BLaER1 treated with 17β-estradiol and CSF1 and Interleukin-3, amounts not matched to agents 10 nM and 100 nM (cell line): ENCODE data around the gene MAN1A1.
"Not testable (repeated sequence)": the region's sequence is repeated elsewhere in the genome, so short reads cannot be mapped to it uniquely, and the experiment has no call there.

Experiments
- H3K27ac ChIP-seq, 11 experiments: shearing (Covaris generic); formaldehyde crosslinking; 2 replicates each; pipeline ENCODE4 v1.8.1; 2022
- H3K27me3 ChIP-seq, 11 experiments: shearing (Covaris generic); formaldehyde crosslinking; 2 replicates each; pipeline ENCODE4 v1.8.1; 2022
- H3K36me3 ChIP-seq, 11 experiments: shearing (Covaris generic); formaldehyde crosslinking; 2 replicates each; pipeline ENCODE4 v1.8.1; 2022
- H3K4me1 ChIP-seq, 10 experiments: shearing (Covaris generic); formaldehyde crosslinking; 2 replicates each; pipeline ENCODE4 v1.8.1; 2022
- H3K4me2 ChIP-seq, 11 experiments: shearing (Covaris generic); formaldehyde crosslinking; 2 replicates each; pipeline ENCODE4 v1.8.1; 2022
- H3K4me3 ChIP-seq, 10 experiments: shearing (Covaris generic); formaldehyde crosslinking; 2 replicates each; pipeline ENCODE4 v1.8.1; 2022
- H3K9ac ChIP-seq, 11 experiments: shearing (Covaris generic); formaldehyde crosslinking; 2 replicates each; pipeline ENCODE4 v1.8.1; 2022
- H3K9me3 ChIP-seq, 11 experiments: shearing (Covaris generic); formaldehyde crosslinking; replicated peaks in 1 of 11; 2 replicates each; pipeline ENCODE4 v1.8.1; 2022
- H4K20me1 ChIP-seq, 11 experiments: shearing (Covaris generic); formaldehyde crosslinking; 2 replicates each; pipeline ENCODE4 v1.8.1; 2022
- Cebpa-rat ChIP-seq, 11 experiments: shearing (Covaris generic); IDR thresholded peaks; 2 replicates each; pipeline ENCODE4 v1.8.1; 2022

MAN1A1 gene

DNA sequence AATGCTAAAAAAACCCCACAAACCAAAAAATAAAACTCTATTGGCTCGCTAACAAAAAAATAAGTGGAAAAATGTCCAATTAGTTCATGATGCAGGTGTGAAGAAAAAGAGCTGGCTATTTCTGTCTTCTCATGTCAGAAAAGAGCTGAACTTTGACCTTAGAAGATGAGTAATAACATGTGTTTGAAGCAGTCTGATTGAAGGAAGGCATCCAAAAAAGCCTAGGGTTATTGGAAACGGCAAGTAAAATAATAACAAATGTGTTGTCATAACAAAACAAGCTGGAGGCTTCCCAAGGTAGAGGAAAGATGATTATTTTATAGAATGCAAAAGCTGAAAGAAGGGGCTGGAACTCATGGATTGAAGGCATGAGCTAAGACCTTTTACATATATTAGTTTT, 176.7 kb downstream of the MAN1A1 start:
- Histone ChIP-seq H3K27ac (no peak overlapping the region), H3K4me2 (no peak overlapping the region), H3K9me3 (no peaks in the 10 kb centered on the region), H3K9ac (no peak overlapping the region), H3K4me1 (no peaks in the 10 kb centered on the region), H4K20me1 (no peaks in the 10 kb centered on the region), H3K4me3 (no peak overlapping the region), H3K27me3 (no peaks in the 10 kb centered on the region), H3K36me3 (no peaks in the 10 kb centered on the region)
- no peak for TF ChIP-seq Cebpa-rat (IDR thresholded peaks at IDR 0.05)

DNA sequence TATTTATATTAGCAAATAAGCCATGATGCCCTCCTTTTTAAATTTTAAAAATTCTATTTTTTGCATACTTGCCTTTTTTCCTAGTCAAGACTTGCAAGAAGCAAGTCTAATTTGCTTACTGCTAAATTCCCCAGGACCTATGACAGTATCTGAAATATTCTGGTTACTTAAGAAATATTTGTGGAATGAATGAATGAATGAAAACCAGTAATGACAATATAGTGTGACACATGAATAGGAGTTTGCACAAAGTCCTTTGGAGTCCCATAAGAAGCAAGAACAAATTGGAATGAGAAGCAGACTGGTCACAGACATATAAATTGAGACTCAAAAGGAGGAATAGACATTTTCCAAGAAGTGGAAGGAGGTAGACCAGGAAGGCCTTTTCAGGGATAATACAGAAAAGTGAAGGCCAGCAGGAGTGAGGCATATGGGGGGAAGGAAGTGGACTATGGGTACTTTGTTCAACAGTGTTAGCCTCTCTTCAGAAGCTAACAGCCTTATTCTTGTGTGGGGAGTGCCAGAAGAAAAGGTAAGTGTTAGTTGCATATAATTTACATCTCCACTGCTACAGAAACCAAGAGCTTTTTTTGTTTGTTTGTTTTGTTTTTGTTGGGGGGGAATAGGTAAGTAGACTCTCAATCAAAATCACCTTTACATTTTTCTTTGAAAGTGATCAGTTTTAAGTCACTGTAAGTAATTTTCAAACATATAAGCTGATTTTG, 177.5 kb downstream of the MAN1A1 start:
- Histone ChIP-seq H4K20me1 (no peaks in the 10 kb centered on the region), H3K9ac (no peak overlapping the region), H3K4me3 (no peak overlapping the region), H3K9me3 (no peaks in the 10 kb centered on the region), H3K27ac (no peak overlapping the region), H3K4me1 (no peaks in the 10 kb centered on the region), H3K27me3 (no peaks in the 10 kb centered on the region), H3K36me3 (no peaks in the 10 kb centered on the region), H3K4me2 (no peak overlapping the region)
- TF ChIP-seq Cebpa-rat (IDR thresholded peaks at IDR 0.05) = no peak

DNA sequence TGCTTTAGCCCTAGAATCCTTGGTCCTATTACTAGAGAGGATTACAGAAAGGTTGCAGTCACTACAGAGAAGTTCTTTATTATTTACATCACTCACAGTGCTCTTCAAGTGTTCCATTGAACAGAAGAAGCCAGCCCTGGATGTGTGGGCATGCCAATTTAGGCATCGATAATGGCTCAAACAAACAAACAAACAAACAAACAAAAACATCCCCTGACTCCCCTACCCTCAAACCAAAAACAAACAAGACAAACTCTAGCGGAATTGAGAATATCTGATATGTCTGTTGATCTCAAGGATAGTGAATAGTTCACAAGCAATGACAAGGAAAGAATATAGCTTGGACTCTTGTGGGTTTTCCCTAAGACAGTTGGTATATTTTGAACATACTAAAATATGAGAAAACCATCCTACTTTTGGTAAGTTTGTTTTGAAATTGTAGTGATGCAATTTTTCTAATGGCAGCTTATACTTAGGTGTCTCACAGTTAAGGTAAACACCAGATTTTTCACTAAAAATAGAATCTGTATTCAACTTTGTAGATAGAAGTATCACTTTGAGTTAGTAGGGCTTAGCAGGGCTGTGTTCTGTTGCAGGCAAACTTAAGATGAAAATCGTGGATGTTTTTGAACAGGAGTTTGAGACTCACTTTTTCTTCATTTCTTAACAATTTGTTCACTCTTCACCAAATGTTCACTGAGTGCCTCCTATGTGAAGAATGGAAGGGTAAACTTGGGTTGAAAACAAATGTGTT, 178.3 kb downstream of the MAN1A1 start:
- Histone ChIP-seq H3K4me1 (peaks cover 0 to 4% (median 0%) of the 10 kb centered on the region in 10 experiments; a peak in 3 of 20 replicates), H3K27ac (no peak overlapping the region), H3K4me3 (no peak overlapping the region), H3K9me3 (no peaks in the 10 kb centered on the region), H3K36me3 (no peaks in the 10 kb centered on the region), H4K20me1 (no peaks in the 10 kb centered on the region), H3K4me2 (no peak overlapping the region), H3K9ac (no peak overlapping the region), H3K27me3 (no peaks in the 10 kb centered on the region)
- TF ChIP-seq Cebpa-rat (IDR thresholded peaks at IDR 0.05) = no peak

DNA sequence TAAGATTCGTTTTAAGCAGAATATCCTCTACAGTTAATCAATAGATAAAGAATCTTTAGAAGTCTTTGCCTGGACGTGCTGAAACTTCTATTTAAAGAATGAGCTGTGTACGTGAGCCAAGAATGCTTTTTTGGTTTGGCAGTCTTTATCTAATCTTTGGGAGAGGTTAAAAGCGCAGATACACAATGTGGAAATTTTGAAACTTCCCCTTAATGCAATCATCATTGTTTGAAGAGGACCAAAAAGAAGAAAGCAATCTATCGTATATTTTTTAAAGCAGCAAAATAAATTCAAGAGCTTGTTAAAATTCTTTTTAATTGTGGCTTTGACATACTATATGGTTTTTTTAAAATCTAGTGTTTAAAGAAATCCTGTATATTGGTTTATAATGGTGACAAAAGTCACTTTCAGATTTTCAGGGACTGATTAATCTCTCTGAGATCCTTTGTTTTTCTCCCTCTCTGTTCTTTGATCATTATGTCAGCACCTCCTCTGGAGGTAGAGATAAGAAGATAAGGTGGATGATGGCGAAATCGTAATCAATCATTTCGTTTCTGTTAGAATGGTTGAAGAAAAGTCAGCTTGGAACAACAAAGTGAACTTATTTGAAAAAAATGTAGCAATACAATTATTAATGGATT, 179.0 kb downstream of the MAN1A1 start:
- H3K4me1 ChIP-seq = peaks cover 0 to 6% (median 0%) of the 10 kb centered on the region in 10 experiments; a peak in 3 of 20 replicates
- no peak for TF ChIP-seq Cebpa-rat (IDR thresholded peaks at IDR 0.05)
- no peaks in the 10 kb centered on the region for H3K27me3 ChIP-seq
- no peak overlapping the region for H3K27ac ChIP-seq
- H4K20me1 ChIP-seq = no peaks in the 10 kb centered on the region
- H3K9me3 ChIP-seq = no peaks in the 10 kb centered on the region
- H3K4me3 ChIP-seq = no peak overlapping the region
- H3K36me3 ChIP-seq = no peaks in the 10 kb centered on the region
- no peak overlapping the region for H3K9ac ChIP-seq
- H3K4me2 ChIP-seq = no peak overlapping the region

DNA sequence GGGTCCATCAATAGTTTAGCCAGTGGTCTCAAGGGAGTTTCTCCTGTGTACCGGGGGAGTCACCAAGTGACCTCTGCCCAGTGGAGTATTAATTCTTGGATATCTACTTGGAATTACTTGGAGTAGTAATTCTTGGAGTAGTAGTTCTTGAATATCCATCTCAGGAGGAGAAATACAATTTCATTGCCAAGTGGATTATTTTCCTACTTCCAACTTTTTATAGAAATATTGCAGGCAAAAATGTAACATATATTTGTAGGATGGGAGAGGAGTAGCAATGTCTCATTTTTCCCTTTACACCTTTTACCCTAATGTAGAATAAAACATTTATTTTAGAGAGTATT, 179.5 kb downstream of the MAN1A1 start:
- no peaks in the 10 kb centered on the region for H3K36me3 ChIP-seq
- no peak overlapping the region for H3K27ac ChIP-seq
- peaks cover 0 to 6% (median 0%) of the 10 kb centered on the region in 10 experiments; a peak in 3 of 20 replicates for H3K4me1 ChIP-seq
- no peak overlapping the region for H3K4me2 ChIP-seq
- no peaks in the 10 kb centered on the region for H3K27me3 ChIP-seq
- no peaks in the 10 kb centered on the region for H3K9me3 ChIP-seq
- no peak overlapping the region for H3K4me3 ChIP-seq
- TF ChIP-seq Cebpa-rat (IDR thresholded peaks at IDR 0.05) = no peak
- no peaks in the 10 kb centered on the region for H4K20me1 ChIP-seq
- no peak overlapping the region for H3K9ac ChIP-seq

DNA sequence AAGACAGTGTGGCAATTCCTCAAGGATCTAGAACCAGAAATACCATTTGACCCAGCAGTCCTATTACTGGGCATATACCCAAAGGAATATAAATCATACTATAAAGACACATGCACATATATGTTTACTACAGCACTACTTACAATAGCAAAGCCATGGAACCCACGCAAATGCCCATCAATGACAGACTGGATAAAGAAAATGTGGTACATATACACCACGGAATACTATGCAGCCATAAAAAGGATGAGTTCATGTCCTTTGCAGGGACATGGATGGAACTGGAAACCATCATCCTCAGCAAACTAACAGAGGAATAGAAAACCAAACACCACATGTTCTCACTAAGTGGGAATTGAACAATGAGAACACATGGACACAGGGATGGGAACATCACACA, 180.2 kb downstream of the MAN1A1 start:
- not testable (repeated sequence) for H3K27ac ChIP-seq, H3K36me3 ChIP-seq, H3K9ac ChIP-seq, H3K4me1 ChIP-seq, H3K4me3 ChIP-seq, H3K9me3 ChIP-seq, H4K20me1 ChIP-seq, H3K27me3 ChIP-seq, H3K4me2 ChIP-seq

DNA sequence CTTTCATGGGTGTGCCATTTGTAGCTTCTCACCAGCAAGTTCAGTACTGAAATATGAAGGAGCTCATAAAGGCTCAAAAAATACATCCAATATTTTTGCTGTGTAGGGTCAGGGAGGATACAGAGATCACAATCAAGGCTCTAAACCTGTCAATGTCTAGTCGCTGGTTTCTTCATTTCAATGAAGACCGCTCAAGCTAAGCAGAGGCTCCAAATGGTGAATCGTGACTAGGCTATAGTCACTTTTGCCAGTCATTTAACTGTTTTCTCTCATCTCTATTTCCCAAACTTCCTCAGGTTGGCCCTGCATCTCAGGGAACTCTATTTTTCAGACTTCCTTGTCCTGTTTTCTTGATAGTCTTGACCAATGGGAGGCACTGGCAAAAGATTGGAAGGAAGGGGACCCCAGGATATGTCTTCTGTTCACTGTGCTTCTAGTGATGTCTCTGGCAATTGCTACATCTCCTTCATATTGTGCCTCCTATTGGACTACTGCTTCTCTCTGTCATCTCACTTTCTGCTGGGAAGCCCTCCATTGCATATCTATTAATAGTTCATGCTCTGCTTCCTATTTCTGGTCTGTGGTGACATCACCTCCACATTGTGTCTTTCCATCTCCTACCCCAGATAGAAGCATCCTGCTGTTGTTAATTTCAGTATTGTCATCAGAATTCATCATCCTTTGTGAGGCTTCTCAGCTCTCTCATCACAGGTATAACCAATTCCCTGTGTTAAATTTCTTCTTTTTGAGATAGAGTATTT, 183.4 kb downstream of the MAN1A1 start:
- Histone ChIP-seq H3K4me1 (peaks cover 0 to 17% (median 0%) of the 10 kb centered on the region in 10 experiments; a peak in 6 of 20 replicates), H3K27me3 (no peaks in the 10 kb centered on the region), H3K9ac (no peak overlapping the region), H3K4me2 (peak overlapping the region in 4 of 11 experiments; percentile 3 to 17 (median 10); a peak in 3 of 22 replicates), H3K9me3 (no peaks in the 10 kb centered on the region), H3K36me3 (no peaks in the 10 kb centered on the region), H4K20me1 (no peaks in the 10 kb centered on the region), H3K4me3 (no peak overlapping the region), H3K27ac (no peak overlapping the region)
- TF ChIP-seq Cebpa-rat (IDR thresholded peaks at IDR 0.05) = no peak

DNA sequence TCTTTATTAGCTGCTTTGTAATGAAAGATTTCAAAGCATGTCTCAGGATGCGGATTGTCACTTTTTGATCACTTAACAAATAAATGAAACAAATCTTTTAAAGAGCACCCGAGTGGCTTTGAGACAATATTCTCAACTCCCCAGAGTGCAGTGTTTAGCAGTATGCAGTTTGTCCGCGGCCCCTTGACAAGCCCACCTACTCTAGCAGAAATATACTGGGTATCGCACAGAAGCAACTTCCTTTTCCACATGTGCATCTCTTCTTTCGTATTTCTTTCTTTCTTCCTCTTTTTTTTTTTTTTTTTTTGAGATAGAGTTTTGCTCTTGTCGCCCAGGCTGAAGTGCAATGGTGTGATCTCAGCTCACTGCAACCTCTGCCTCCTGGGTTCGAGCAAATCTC, 186.6 kb downstream of the MAN1A1 start:
- no peak overlapping the region for H3K27ac ChIP-seq
- H3K4me3 ChIP-seq = no peak overlapping the region
- H3K4me2 ChIP-seq = no peak overlapping the region; a peak in 1 of 22 replicates
- TF ChIP-seq Cebpa-rat (IDR thresholded peaks at IDR 0.05) = no peak
- H3K27me3 ChIP-seq = no peaks in the 10 kb centered on the region
- no peaks in the 10 kb centered on the region for H3K9me3 ChIP-seq
- no peak overlapping the region for H3K9ac ChIP-seq
- H4K20me1 ChIP-seq = no peaks in the 10 kb centered on the region
- no peaks in the 10 kb centered on the region for H3K36me3 ChIP-seq
- H3K4me1 ChIP-seq = peaks cover 0 to 17% (median 0%) of the 10 kb centered on the region in 10 experiments; a peak in 6 of 20 replicates

DNA sequence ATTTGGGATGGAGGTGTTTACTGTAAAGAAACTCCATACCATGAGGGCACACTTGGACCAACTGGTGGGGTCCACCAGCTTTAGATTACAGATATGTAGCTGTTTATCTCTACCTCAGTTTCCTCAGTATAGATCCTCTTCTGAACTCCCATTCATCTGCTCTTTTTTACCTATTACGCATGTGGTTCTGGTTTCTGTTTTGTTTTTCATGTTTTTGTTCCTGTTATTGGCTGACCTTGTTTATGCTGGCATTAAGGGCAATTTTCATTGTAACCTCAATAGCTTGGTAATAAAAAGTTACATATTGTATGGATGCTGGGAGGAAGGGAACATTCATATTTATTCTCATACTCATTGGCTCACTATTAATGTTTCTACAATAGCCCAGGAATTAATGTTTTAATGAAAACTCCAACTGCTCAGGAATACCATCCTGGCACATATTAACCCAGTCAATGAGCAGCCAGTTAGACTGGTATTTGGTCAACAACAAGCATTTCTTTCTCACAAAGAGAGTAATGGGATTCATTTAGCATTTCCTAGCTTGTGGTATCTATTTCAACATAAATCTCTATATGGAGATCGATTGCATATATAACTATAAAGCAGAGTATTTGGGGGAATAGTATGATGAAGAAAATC, 187.3 kb downstream of the MAN1A1 start:
- TF ChIP-seq Cebpa-rat (IDR thresholded peaks at IDR 0.05) = no peak
- Histone ChIP-seq H3K27me3 (no peaks in the 10 kb centered on the region), H3K36me3 (no peaks in the 10 kb centered on the region), H3K4me2 (no peak overlapping the region), H3K4me1 (peaks cover 0 to 17% (median 0%) of the 10 kb centered on the region in 10 experiments; a peak in 6 of 20 replicates), H3K9ac (no peak overlapping the region), H3K27ac (no peak overlapping the region), H3K4me3 (no peak overlapping the region), H3K9me3 (no peaks in the 10 kb centered on the region), H4K20me1 (no peaks in the 10 kb centered on the region)
